ENCODE data around the gene FAM9C.

GRCh38 chrX:13081395-13082205, 37.2 kb upstream of the FAM9C start:
- TF ChIP-seq CTCF (IDR thresholded peaks at IDR 0.05) (no peak), POLR2A (IDR thresholded peaks at IDR 0.05) (no peak)

Data from body of pancreas (tissue), 4 donors.